ENCODE results near the gene CCT5. TPM values are rescaled to one million over a fixed set of nuclear protein-coding genes. Genes with fewer than 3 reads are reported as not detected.
A peak's percentile ranks its signal among the peaks of the same experiment; 100 is the strongest.
"Not testable (repeated sequence)": the region's sequence is repeated elsewhere in the genome, so short reads cannot be mapped to it uniquely, and the experiment has no call there.

CCT5 gene
- total RNA-seq, 6 experiments from 2014 or later = 274 to 362 (median 330) TPM

GRCh38 chr5:10283927-10284635 lies 34.0 kb downstream of the CCT5 start:
- Mint-ChIP-seq H3K4me3 (no peak overlapping the region), H3K27me3 (ENCODE audit: insufficient read depth) (peaks cover 3% of the 10 kb centered on the region; the same call in 1 of the 2 replicates), H3K36me3 (ENCODE audit: low read depth) (peaks cover 13% of the 10 kb centered on the region), H3K9me3 (no peaks in the 10 kb centered on the region), H3K4me1 (ENCODE audit: low read depth) (peaks cover 30% of the 10 kb centered on the region), H3K27ac (peak overlapping the region; percentile 49; the same call in 1 of the 2 replicates)
- peak; percentile 55 for DNase-seq
- TF ChIP-seq, protein P1, sequence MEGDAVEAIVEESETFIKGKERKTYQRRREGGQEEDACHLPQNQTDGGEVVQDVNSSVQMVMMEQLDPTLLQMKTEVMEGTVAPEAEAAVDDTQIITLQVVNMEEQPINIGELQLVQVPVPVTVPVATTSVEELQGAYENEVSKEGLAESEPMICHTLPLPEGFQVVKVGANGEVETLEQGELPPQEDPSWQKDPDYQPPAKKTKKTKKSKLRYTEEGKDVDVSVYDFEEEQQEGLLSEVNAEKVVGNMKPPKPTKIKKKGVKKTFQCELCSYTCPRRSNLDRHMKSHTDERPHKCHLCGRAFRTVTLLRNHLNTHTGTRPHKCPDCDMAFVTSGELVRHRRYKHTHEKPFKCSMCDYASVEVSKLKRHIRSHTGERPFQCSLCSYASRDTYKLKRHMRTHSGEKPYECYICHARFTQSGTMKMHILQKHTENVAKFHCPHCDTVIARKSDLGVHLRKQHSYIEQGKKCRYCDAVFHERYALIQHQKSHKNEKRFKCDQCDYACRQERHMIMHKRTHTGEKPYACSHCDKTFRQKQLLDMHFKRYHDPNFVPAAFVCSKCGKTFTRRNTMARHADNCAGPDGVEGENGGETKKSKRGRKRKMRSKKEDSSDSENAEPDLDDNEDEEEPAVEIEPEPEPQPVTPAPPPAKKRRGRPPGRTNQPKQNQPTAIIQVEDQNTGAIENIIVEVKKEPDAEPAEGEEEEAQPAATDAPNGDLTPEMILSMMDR (IDR thresholded peaks at IDR 0.05) = peak; percentile 99

DNA sequence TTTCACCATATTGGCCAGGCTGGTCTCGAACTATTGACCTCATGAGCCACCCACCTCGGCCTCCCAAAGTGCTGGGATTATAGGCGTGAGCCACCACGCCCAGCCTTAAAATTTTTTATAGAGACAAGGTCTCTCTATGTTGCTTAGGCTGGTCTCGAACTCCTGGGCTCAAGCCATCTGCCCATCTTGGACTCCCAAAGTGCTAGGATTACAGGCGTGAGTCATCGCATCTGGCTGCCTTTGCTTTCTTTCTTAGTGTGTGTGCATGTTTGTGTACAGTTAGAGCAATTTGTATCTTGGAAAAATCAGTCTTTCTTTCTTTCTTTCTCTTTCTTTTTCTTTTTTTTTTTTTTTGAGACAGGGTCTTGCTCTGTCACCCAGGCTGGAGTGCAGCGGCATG lies 35.3 kb downstream of the CCT5 start:
- H3K27ac Mint-ChIP-seq = peak overlapping the region; percentile 27; the same call in 1 of the 2 replicates
- not testable (repeated sequence) for H3K27me3 Mint-ChIP-seq (ENCODE audit: insufficient read depth); H3K9me3 Mint-ChIP-seq; H3K4me3 Mint-ChIP-seq
- H3K4me1 Mint-ChIP-seq (ENCODE audit: low read depth) = peaks cover 30% of the 10 kb centered on the region
- peaks cover 13% of the 10 kb centered on the region for H3K36me3 Mint-ChIP-seq (ENCODE audit: low read depth)
- peak; percentile 52 for DNase-seq

GRCh38 chr5:10286162-10286861 lies 36.2 kb downstream of the CCT5 start:
- H3K9me3 Mint-ChIP-seq = no peaks in the 10 kb centered on the region
- peak; percentile 32 for DNase-seq
- peaks cover 3% of the 10 kb centered on the region; the same call in 1 of the 2 replicates for H3K27me3 Mint-ChIP-seq (ENCODE audit: insufficient read depth)
- peaks cover 30% of the 10 kb centered on the region for H3K4me1 Mint-ChIP-seq (ENCODE audit: low read depth)
- peak overlapping the region; percentile 27 for H3K27ac Mint-ChIP-seq
- no peak overlapping the region for H3K4me3 Mint-ChIP-seq
- TF ChIP-seq, protein P1 (IDR thresholded peaks at IDR 0.05) = no peak
- H3K36me3 Mint-ChIP-seq (ENCODE audit: low read depth) = peaks cover 18% of the 10 kb centered on the region

GRCh38 chr5:10286862-10287227 lies 36.8 kb downstream of the CCT5 start:
- Mint-ChIP-seq H3K4me3 (no peak overlapping the region), H3K27ac (peak overlapping the region; percentile 11), H3K27me3 (ENCODE audit: insufficient read depth) (peaks cover 3% of the 10 kb centered on the region; the same call in 1 of the 2 replicates), H3K9me3 (no peaks in the 10 kb centered on the region), H3K4me1 (ENCODE audit: low read depth) (peaks cover 30% of the 10 kb centered on the region), H3K36me3 (ENCODE audit: low read depth) (peaks cover 18% of the 10 kb centered on the region)
- TF ChIP-seq, protein P1 (IDR thresholded peaks at IDR 0.05) = no peak
- no peak for DNase-seq

- H3K4me1 Mint-ChIP-seq (ENCODE audit: low read depth) = peaks cover 32% of the 10 kb centered on the region
- H3K27ac Mint-ChIP-seq = no peak overlapping the region
- H3K27me3 Mint-ChIP-seq (ENCODE audit: insufficient read depth) = peaks cover 2% of the 10 kb centered on the region; the same call in 1 of the 2 replicates
- TF ChIP-seq, protein P1 (IDR thresholded peaks at IDR 0.05) = no peak
- H3K4me3 Mint-ChIP-seq = no peak overlapping the region
- H3K9me3 Mint-ChIP-seq = no peaks in the 10 kb centered on the region
- peaks cover 20% of the 10 kb centered on the region for H3K36me3 Mint-ChIP-seq (ENCODE audit: low read depth)
- DNase-seq = no peak
Observed at GRCh38 chr5:10288592-10289219, 38.6 kb downstream of the CCT5 start.

All from HFFc6 (cell line).